RPMI7951 (cell line): ENCODE measurements around the gene INA. TPM values are rescaled to one million over a fixed set of nuclear protein-coding genes. Genes with fewer than 3 reads are reported as not detected.
"Not testable (repeated sequence)": the region's sequence is repeated elsewhere in the genome, so short reads cannot be mapped to it uniquely, and the experiment has no call there.

Experiments
- DNase-seq: peaks from one replicate; pipeline ENCODE4 v3.0.0-alpha.2; 2012; ENCODE audit warnings: low read depth
- total RNA-seq: library from RNA; depleted of rRNA; stranded (reverse); fragments of >200 nt; shearing (Covaris generic); gene quantifications from 2 replicates; pipeline ENCODE4 v1.2.3, GENCODE V29; 2014; rRNA removed

Gene INA
- 7.9 and 10.3 TPM in 2 replicates for total RNA-seq

DNA sequence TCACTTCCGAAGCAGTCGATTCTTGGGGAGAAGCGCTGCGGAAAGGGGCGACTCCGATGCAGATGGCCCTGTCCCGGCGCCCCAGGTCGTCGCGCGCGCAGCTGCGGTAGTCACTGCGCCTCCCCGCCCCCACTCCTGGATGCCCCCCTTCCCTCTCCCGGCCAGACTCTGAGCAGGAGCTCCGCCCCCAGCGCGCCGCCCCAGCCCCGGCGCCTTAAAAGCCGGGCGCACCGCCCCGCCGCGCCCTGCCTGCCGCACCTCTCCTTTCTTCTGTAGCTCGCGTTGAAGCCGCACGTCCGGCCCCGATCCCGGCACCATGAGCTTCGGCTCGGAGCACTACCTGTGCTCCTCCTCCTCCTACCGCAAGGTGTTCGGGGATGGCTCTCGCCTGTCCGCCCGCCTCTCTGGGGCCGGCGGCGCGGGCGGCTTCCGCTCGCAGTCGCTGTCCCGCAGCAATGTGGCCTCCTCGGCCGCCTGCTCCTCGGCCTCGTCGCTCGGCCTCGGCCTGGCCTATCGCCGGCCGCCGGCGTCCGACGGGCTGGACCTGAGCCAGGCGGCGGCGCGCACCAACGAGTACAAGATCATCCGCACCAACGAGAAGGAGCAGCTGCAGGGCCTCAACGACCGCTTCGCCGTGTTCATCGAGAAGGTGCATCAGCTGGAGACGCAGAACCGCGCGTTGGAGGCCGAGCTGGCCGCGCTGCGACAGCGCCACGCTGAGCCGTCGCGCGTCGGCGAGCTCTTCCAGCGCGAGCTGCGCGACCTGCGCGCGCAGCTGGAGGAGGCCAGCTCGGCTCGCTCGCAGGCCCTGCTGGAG lies at the start of gene INA:
TSS of gene INA (plus strand) at position 243 of the 817 bp plus-strand sequence. CDS start at position 317, 74 bp downstream.
- peak; percentile 62 for DNase-seq

- no peak for DNase-seq
Observed at GRCh38 chr10:103227416-103227815, 49.5 kb upstream of the INA start.

GRCh38 chr10:103231047-103231551 lies 45.8 kb upstream of the INA start:
- DNase-seq = peak; percentile 88

DNA sequence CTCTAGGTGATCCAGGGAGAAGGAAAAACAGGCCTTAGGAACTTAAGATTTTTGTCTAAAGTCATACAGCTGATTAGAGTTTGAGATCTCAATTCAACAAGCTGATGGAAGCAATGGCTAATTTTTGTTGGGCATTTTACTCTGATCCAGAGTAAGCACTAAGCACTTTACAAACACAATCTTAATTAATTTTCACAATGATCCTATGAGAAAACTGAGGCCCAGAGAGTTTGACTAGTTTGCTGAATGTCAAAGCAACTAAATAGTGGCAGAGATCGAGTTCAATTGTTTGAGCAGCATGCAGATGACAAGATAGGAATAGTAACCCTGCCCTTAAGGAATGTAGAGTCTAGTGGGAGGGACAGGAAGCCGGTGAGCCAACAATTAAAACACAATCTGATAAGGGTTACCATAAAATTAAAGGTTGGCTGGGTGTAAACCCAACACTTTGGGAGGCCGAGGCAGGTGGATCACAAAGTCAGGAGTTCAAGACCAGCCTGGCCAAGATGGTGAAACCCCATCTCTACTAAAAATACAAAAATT lies 44.7 kb upstream of the INA start:
- DNase-seq = peak; percentile 67

DNA sequence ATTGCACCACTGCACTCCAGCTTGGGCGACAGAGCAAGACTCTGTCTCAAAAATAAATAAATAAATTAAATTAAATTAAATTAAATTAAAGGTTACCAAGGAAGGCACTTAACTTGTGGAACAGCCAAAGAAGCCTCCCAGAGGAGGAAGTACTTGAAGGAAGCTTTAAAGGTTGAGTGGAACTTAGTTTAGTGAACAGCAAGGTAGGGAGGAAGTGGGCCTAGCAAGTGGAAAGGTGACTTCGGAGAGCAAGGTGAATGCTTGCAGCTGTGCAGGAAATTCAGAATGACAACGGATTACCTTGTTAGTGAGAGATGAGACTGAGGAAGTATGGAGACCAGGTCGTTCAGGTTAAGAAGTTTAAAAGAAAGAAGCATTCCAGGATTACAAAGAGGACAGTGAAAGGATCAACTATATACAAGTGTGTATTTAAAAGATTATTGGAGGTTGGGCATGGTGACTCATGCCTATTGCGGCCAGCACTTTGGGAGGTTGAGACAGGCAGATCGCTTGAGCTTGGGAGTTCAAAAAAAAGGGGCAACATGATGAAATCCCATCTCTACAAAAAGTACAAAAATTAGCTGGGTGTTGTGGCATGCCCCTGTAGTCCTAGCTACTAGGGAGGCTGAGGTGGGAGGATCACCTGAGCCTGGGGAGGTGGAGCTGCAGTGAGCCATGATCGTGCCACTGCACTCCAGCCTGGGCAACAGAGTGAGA lies 44.0 kb upstream of the INA start:
- peak; percentile 62 for DNase-seq

GRCh38 chr10:103235775-103236174 lies 41.2 kb upstream of the INA start:
- no peak for DNase-seq

- peak; percentile 35 for DNase-seq
Observed at GRCh38 chr10:103238506-103239252, 38.3 kb upstream of the INA start.

DNA sequence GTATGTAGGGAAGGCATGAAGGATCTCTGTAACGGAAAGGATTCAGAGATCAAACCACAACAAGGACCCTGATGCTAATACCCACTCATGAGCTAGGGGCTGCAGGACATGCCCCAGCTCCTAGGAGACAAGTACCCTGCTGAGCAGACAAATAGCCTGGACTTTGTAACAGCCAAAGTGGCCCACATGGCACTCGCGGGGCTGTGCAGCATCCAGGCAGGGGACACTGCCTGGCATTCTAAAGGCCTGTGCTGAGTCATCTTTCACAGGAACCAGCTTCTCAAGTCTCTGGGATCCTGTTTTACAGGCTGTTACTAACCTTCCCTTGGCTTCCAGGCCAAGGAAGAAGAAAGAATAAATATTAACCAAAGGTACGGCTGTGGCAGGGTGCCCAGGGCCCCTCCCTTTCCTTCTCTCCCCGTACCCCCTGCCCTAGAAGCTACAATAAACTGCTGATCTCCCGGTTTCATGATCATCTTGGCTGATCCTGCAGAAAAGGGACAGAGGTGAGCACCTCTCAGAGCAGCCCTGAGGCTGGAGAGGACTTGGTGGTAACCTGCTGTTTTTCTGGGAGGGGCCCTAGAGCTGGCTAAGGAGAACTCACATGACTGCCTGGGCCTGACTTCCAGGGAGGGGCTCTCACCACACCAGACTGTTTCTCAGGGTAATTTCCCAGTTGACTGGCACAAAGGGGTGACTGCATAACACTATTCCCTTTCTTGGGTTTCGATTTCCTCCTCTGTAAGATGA lies 35.5 kb upstream of the INA start:
- peak; percentile 59 for DNase-seq

DNA sequence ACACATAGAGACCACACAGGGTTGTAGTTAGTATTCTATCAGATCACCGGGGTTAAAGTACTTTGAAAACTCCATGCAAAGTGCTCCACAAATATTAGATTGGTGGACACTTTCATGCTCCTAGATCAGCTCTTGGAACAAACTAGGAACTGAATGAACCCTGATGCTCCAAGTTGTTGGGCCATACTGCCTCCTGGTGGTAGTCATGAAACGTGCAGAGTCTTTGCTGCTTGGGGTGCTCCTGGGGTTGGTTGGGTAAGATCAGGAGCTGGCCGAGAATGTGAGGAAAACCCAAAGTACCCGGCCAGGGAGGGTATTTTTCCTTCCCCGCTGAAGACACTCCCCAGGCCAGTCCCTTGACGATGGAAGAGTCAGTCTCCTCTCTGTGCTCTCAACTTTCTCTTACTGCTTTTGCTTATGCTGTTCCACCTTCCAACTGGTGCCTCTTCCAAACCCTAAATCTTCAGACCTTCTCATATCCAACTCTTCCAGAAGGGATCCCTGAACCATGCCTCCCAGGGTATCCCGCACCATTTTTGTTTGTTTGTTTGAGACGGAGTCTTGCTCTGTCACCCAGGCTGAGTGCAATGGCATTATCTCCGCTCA lies 32.2 kb upstream of the INA start:
- peak; percentile 68 for DNase-seq

- not testable (repeated sequence) for DNase-seq
Observed at GRCh38 chr10:103245587-103245986, 31.4 kb upstream of the INA start, which contains the start of gene RPEL1. Gene RPEL1, plus strand, starts transcription at chr10:103245887. Its CDS starts 110 bp downstream, at chr10:103245997.

- DNase-seq = no peak
Observed at GRCh38 chr10:103246324-103246723, 30.6 kb upstream of the INA start.

- DNase-seq = no peak
Observed at GRCh38 chr10:103254113-103254512, 22.8 kb upstream of the INA start.

- DNase-seq = peak; percentile 69
Observed at GRCh38 chr10:103254538-103255325, 22.2 kb upstream of the INA start.

- no peak for DNase-seq
Observed at GRCh38 chr10:103256613-103257012, 20.3 kb upstream of the INA start.

- no peak for DNase-seq
Observed at GRCh38 chr10:103257812-103258211, 19.1 kb upstream of the INA start.

- not testable (repeated sequence) for DNase-seq
Observed at GRCh38 chr10:103258928-103259327, 18.0 kb upstream of the INA start.

DNA sequence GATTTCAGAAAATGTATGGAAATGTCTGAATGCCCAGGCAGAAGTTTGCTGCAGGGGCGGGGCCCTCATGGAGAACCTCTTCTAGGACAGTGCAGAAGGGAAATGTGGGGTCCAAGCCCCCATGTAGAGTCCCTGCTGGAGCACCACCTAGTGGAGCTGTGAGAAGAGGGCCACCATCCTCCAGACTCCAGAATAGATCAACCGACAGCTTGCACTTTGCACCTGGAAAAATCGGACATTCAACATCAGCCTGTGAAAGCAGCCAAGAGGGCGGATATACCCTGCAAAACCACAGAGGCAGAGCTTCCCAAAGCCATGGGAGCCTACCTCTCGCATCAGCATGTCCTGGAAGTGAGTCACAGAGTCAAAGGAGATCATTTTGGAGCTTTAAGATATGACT lies 16.9 kb upstream of the INA start:
- DNase-seq = no peak

DNA sequence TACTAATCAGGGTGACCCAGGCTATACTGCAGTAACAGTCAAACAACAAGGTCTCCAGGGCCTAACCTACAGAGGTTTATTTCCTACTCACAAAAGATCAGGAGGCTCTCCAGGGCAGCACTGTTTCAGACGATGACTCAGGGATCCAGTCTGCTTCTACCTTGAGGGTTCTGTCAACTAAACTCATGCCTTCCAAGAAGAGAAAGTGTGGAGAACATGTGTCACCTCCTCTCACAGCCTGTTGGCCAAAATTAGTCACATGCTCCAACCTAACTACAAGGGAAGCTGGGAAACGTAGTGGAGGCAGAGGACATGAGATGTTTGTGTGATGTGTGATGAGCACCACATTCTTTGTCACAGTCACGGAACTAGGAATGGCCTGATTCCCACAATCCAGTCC lies 14.7 kb upstream of the INA start:
- DNase-seq = peak; percentile 37

GRCh38 chr10:103265717-103266329 lies 11.1 kb upstream of the INA start:
- DNase-seq = peak; percentile 62
